ENCODE results near the gene WDPCP.

DNA sequence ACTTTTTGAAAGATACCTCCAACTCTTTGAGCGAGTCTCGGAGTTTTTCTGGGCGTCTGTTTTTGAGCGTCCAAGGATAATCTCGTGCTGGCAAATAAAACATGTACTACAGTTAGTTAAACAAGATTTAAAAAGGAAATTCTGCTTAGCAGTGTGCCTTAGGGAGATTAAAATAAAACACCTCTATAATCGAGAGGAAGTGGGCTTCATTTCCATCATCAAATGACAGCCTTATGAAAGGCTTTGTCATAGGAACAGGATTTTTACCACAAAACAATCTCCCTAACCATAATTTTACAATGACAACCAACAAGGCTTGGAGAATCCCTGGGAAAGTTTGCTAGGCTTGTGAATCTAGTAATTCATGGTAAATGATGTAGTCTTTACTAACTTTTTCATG, 103.4 kb downstream of the WDPCP start:
- TF ChIP-seq CEBPB (IDR thresholded peaks at IDR 0.05): no peak
- no peak for TF ChIP-seq POLR2A (IDR thresholded peaks at IDR 0.05; ENCODE audit: low read length)
- no peak for TF ChIP-seq EP300 (IDR thresholded peaks at IDR 0.05)
- TF ChIP-seq, protein P1, sequence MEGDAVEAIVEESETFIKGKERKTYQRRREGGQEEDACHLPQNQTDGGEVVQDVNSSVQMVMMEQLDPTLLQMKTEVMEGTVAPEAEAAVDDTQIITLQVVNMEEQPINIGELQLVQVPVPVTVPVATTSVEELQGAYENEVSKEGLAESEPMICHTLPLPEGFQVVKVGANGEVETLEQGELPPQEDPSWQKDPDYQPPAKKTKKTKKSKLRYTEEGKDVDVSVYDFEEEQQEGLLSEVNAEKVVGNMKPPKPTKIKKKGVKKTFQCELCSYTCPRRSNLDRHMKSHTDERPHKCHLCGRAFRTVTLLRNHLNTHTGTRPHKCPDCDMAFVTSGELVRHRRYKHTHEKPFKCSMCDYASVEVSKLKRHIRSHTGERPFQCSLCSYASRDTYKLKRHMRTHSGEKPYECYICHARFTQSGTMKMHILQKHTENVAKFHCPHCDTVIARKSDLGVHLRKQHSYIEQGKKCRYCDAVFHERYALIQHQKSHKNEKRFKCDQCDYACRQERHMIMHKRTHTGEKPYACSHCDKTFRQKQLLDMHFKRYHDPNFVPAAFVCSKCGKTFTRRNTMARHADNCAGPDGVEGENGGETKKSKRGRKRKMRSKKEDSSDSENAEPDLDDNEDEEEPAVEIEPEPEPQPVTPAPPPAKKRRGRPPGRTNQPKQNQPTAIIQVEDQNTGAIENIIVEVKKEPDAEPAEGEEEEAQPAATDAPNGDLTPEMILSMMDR (IDR thresholded peaks at IDR 0.05): no peak
- no peak for TF ChIP-seq PHF8 (IDR thresholded peaks at IDR 0.05; ENCODE audit: borderline replicate concordance, low read depth)

All from A549 (cell line).